Left ventricle myocardium inferior (tissue), 1 donor: ENCODE results near the gene EEF2K. TPM values are rescaled to one million over a fixed set of nuclear protein-coding genes. Genes with fewer than 3 reads are reported as not detected.
A peak's percentile ranks its signal among the peaks of the same experiment; 100 is the strongest.

Experiments
- DNase-seq: peaks from one replicate; pipeline ENCODE4 v3.0.0-alpha.2; 2020
- H3K27ac ChIP-seq: fragments of 200-600 bp; replicated peaks from 2 replicates; pipeline ENCODE4 v1.8.0; 2021
- H3K27me3 ChIP-seq: fragments of 200-600 bp; 2 replicates; pipeline ENCODE4 v1.8.0; 2021; ENCODE audit warnings: low read depth
- H3K36me3 ChIP-seq: fragments of 200-600 bp; 2 replicates; pipeline ENCODE4 v1.8.0; 2021
- H3K4me1 ChIP-seq: fragments of 200-600 bp; 2 replicates; pipeline ENCODE4 v1.8.0; 2021
- H3K4me3 ChIP-seq: fragments of 200-600 bp; 2 replicates; pipeline ENCODE4 v1.8.0; 2021; ENCODE audit warnings: mild to moderate bottlenecking, moderate library complexity
- H3K9me3 ChIP-seq: fragments of 200-600 bp; replicated peaks from 2 replicates; pipeline ENCODE4 v1.8.0; 2021
- intact Hi-C: fragments of 100-400 bp; cut with micrococcal nuclease; formaldehyde crosslinking; loops from one replicate; pipeline ENCODE4 v1.11.0; 2022
- long read RNA-seq: library from polyadenylated mRNA; unstranded; transcript quantifications from one replicate; pipeline ENCODE4 v2.0.0, GENCODE V29; 2021
- total RNA-seq: library from RNA; stranded (reverse); fragmentation: NEBNext Ultra II Directional; extraction: Animal tissue kit (Norgen Biotek cat#: 25700); gene quantifications from one replicate; pipeline ENCODE4 v1.2.1, GENCODE V29; 2021
- TF ChIP-seq, protein P1 (sequence below): fragments of 200-600 bp; IDR thresholded peaks from 2 replicates; pipeline ENCODE4 v1.8.0; 2021; ENCODE audit warnings: antibody characterized with exemption, mild to moderate bottlenecking, borderline replicate concordance
- donor health status: DM: no; HTN: yes; CAD: no; lungs with severe emphysema.

The EEF2K gene
- total RNA-seq = 22.1 TPM
- long read RNA-seq, full-length matches to known transcripts = 11 of 31 reads
- long read RNA-seq, partial matches to known transcripts = 11 of 31 reads
- long read RNA-seq, other reads (novel, unspliced or antisense) = 9 of 31 reads

DNA sequence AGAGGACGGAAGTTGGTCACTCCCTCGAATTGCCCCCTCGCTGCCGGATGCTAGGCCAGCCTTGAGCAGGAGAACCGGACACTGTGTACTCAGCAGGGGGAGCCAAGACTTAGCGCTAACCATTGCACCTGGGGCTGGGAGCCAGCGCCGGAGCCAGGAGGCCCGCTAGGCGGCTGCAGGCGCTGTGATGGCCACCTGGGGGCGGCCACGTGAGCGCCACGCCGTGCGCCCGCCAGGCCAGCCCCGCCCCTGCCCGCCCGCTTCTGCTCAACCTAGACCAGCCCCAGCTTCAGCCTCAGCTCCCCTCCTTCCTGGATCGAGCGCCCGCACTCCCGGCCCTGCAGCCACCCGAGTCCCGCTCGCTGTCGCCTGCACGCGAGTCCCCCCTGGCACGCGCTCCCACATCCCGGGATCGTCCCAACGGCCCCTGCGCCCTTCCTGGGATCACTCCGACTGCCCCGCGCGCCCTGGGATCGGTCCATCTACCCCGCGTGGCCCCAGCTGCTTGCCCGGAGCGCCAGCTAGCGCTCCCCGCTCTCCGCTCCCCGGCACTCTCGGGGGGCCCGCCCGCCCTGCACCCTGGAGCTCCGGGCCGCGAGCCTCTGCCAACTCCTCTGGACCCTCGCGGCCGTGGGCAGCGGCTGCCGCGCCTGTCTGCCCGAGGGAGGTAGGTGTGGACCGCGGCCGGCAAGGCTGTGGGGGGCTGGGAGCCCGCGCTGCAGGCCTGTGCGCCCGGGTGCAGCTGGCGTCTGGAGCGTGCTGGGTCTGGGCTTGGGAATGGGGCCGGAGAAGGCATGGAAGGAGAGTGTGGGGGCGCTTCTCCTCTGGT, at the start of gene EEF2K:
TSS of gene EEF2K (plus strand) at position 266 of the 829 bp plus-strand sequence. CDS start 19,452 bp downstream, outside the sequence.
- TF ChIP-seq, protein P1, sequence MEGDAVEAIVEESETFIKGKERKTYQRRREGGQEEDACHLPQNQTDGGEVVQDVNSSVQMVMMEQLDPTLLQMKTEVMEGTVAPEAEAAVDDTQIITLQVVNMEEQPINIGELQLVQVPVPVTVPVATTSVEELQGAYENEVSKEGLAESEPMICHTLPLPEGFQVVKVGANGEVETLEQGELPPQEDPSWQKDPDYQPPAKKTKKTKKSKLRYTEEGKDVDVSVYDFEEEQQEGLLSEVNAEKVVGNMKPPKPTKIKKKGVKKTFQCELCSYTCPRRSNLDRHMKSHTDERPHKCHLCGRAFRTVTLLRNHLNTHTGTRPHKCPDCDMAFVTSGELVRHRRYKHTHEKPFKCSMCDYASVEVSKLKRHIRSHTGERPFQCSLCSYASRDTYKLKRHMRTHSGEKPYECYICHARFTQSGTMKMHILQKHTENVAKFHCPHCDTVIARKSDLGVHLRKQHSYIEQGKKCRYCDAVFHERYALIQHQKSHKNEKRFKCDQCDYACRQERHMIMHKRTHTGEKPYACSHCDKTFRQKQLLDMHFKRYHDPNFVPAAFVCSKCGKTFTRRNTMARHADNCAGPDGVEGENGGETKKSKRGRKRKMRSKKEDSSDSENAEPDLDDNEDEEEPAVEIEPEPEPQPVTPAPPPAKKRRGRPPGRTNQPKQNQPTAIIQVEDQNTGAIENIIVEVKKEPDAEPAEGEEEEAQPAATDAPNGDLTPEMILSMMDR = peak; percentile 94
- intact Hi-C loops = no loop called here
- Histone ChIP-seq H3K36me3 (no peaks in the 10 kb centered on the region), H3K4me3 (peak within 1 kb of the TSS; percentile 95), H3K4me1 (peaks cover 63% of the 10 kb centered on the region), H3K27me3 (no peaks in the 10 kb centered on the region), H3K27ac (peak within 1 kb of the TSS; percentile 98), H3K9me3 (peaks cover 4% of the 10 kb centered on the region)
- DNase-seq = peak; percentile 94

DNA sequence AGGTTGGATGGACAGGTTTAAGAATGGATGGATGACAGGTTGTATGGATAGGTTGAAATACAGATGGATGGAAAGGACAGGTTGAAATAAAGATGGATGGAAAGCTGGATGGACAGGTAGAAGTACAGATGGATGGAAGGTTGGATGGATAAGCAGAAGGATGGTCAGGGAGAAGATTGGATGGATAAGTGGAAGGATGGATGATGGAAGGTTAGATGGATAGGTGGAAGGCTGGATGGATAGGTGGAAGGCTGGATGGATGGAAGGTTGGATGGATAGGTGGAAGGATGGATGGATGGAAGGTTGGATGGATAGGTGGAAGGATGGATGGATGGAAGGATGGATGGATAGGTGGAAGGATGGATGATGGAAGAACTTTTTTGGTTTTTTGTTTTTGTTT, 44.7 kb upstream of the EEF2K start:
- TF ChIP-seq, protein P1 = no peak
- no peaks in the 10 kb centered on the region for H3K36me3 ChIP-seq
- peaks cover 5% of the 10 kb centered on the region for H3K4me1 ChIP-seq
- H3K4me3 ChIP-seq = no peak overlapping the region
- no peak for DNase-seq
- no peak overlapping the region for H3K27ac ChIP-seq
- H3K27me3 ChIP-seq = peaks cover 35% of the 10 kb centered on the region
- peaks cover 2% of the 10 kb centered on the region for H3K9me3 ChIP-seq
- intact Hi-C loops = no loop called here

DNA sequence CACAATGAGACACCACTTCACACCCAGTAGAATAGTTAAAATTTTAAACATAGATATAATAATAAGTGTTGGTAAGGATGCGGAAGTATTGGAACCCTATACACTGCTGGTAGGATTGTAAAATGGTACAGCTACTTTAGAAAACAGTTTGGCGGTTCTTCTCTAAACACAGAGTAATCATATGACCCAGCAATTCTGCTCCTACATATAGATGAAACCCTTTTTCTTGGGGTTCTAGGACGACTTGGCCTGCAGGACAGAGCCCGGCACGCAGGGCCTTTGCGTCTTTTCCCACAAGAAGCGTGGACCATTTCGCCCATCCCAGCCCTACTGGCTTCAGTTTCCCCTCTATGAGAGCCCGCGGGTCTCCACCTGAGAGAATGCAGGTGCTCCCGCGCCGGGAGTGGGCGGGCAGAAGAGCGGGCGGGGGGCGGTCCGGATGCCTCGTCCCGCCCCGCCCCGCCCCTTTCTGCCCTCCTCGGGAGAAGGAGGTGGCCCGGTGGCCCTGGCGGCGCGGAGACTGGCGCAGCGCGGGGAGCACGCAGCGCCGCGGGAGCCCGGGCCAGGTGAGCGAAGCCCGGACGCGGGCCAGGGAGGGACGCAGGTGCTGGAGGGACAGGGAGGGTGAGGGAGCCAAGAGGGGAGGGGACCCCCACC, 44.0 kb upstream of the EEF2K start, which contains the start of gene SDR42E2:
TSS of gene SDR42E2 (plus strand) at position 508 of the 657 bp plus-strand sequence. CDS start 3,077 bp downstream, outside the sequence.
- H3K9me3 ChIP-seq = peaks cover 9% of the 10 kb centered on the region
- H3K4me3 ChIP-seq = peak within 1 kb of the TSS; percentile 46
- DNase-seq = no peak
- intact Hi-C loops = no loop called here
- peaks cover 5% of the 10 kb centered on the region for H3K4me1 ChIP-seq
- no peaks in the 10 kb centered on the region for H3K36me3 ChIP-seq
- TF ChIP-seq, protein P1 = no peak
- H3K27ac ChIP-seq = no peak within 1 kb of the TSS
- peaks cover 35% of the 10 kb centered on the region for H3K27me3 ChIP-seq

DNA sequence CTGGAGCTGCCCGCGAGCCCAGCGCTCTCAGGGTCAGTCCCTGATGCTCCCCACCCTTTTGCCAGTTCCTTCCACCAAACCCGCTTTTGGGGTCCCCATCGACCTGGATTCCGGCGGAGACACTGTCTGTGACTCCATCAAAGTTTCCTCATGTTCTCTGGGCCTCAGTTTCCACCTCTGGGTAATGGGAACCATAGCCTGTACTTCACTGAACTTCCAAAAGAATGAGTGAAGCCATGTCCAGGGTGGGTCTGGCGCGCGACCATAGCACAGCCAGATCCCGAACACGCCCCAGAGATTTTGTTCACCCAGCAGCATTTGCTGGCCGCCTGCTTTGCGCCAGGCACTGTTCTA, 43.4 kb upstream of the EEF2K start:
- Histone ChIP-seq H3K9me3 (peaks cover 11% of the 10 kb centered on the region), H3K4me1 (peaks cover 5% of the 10 kb centered on the region), H3K4me3 (peak overlapping the region; percentile 46), H3K36me3 (no peaks in the 10 kb centered on the region), H3K27ac (no peak overlapping the region), H3K27me3 (peaks cover 35% of the 10 kb centered on the region)
- intact Hi-C loops = no loop called here
- DNase-seq = no peak
- TF ChIP-seq, protein P1 = no peak

DNA sequence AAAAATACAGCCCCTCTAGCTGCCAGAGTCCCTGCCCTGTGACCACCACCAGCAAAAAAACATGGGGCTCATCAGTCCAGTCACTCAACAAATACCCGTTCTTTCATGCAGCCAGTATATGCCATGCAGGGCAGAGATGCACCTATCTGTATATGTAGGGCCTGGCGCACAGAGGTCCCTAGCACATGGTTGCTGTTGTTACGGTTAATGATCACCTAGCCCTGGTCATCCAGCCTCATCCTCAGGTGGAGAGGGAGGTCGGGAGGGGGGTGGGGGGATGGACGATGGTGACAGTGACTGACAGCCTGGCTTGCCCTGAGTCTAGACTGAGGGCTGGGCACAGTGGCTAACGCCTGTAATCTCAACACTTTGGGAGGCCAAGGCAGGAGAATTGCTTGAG, 42.3 kb upstream of the EEF2K start:
- H3K36me3 ChIP-seq = no peaks in the 10 kb centered on the region
- peaks cover 5% of the 10 kb centered on the region for H3K4me1 ChIP-seq
- no peak overlapping the region for H3K4me3 ChIP-seq
- intact Hi-C loops = no loop called here
- peaks cover 35% of the 10 kb centered on the region for H3K27me3 ChIP-seq
- no peak for DNase-seq
- no peak overlapping the region for H3K27ac ChIP-seq
- TF ChIP-seq, protein P1 = no peak
- H3K9me3 ChIP-seq = peaks cover 11% of the 10 kb centered on the region
